Esophagus (tissue), 2 donors: ENCODE results near the gene ABCC9. TPM values are rescaled to one million over a fixed set of nuclear protein-coding genes. Genes with fewer than 3 reads are reported as not detected.

ENCODE experiments used
- H3K27ac ChIP-seq, 2 donors: one replicate each; pipeline ENCODE4 v1.5.1; 2013; ENCODE audit warnings: low read depth in 2 of 2, mild to moderate bottlenecking in 2 of 2, inconsistent platforms in 1 of 2, low read length in 1 of 2, moderate library complexity in 1 of 2
- H3K27me3 ChIP-seq, 2 donors: one replicate each; pipeline ENCODE4 v1.6.1; 2013; ENCODE audit warnings: low read length in 2 of 2, control low read depth in 1 of 2, mild to moderate bottlenecking in 1 of 2; ENCODE audit not compliant: insufficient read depth in 2 of 2, control insufficient read depth in 1 of 2
- H3K36me3 ChIP-seq, 2 donors: one replicate each; pipeline ENCODE4 v1.6.1; 2013; ENCODE audit warnings: low read length in 1 of 2; ENCODE audit not compliant: control insufficient read depth in 2 of 2, insufficient read depth in 2 of 2
- H3K4me1 ChIP-seq, 2 donors: one replicate each; pipeline ENCODE4 v1.6.1; 2013; ENCODE audit warnings: low read length in 1 of 2; ENCODE audit not compliant: control insufficient read depth in 2 of 2, insufficient read depth in 2 of 2
- H3K4me3 ChIP-seq, 2 donors: one replicate each; pipeline ENCODE4 v1.5.1; 2013; ENCODE audit warnings: low read length in 2 of 2, mild to moderate bottlenecking in 2 of 2, low read depth in 1 of 2, moderate library complexity in 1 of 2
- H3K9me3 ChIP-seq, 2 donors: one replicate each; pipeline ENCODE4 v1.6.1; 2013; ENCODE audit warnings: mild to moderate bottlenecking in 2 of 2, low read depth in 1 of 2, low read length in 1 of 2, moderate library complexity in 1 of 2; ENCODE audit not compliant: control insufficient read depth in 2 of 2, insufficient read depth in 1 of 2
- WGBS, 2 donors: extraction: QIAGEN DNeasy Blood & Tissue Kit; methylation state at CpG; one replicate each; pipeline ENCODE4 v1.1.7; 2013; 5-methylcytosine and 5-hydroxymethylcytosine counted together
- polyA plus RNA-seq, 2 donors: library from polyadenylated mRNA; stranded (reverse); fragments of 200-250 nt; gene quantifications; one replicate each; pipeline ENCODE4 v1.2.3, GENCODE V29; 2013
- donor health status: healthy with polysubstance abuse.
- donor health status: Bipolar disorder and iron deficiency.

ABCC9 gene
- polyA plus RNA-seq, 2 donors = 0.61 to 1.6 TPM

- H3K4me3 ChIP-seq = no peak overlapping the region
- no peaks in the 10 kb centered on the region for H3K9me3 ChIP-seq
- H3K27ac ChIP-seq = no peak overlapping the region
- WGBS, 2 donors = 82 to 85% methylated on average over 4 of the region's 4 CpGs
- H3K4me1 ChIP-seq = no peaks in the 10 kb centered on the region
- H3K36me3 ChIP-seq = no peaks in the 10 kb centered on the region
- H3K27me3 ChIP-seq = no peaks in the 10 kb centered on the region
These were observed 47.3 kb downstream of the ABCC9 start for GRCh38 chr12:21893924-21894323.

- H3K9me3 ChIP-seq = no peaks in the 10 kb centered on the region
- no peaks in the 10 kb centered on the region for H3K4me1 ChIP-seq
- 26 to 61% methylated on average over 1 of the region's 1 CpG for WGBS, 2 donors
- H3K4me3 ChIP-seq = no peak overlapping the region
- H3K27me3 ChIP-seq = no peaks in the 10 kb centered on the region
- no peak overlapping the region for H3K27ac ChIP-seq
- no peaks in the 10 kb centered on the region for H3K36me3 ChIP-seq
These were observed 48.9 kb downstream of the ABCC9 start for GRCh38 chr12:21892341-21892740.

GRCh38 chr12:21891751-21892217 lies 49.4 kb downstream of the ABCC9 start:
- Histone ChIP-seq H3K4me1 (no peaks in the 10 kb centered on the region), H3K36me3 (no peaks in the 10 kb centered on the region), H3K9me3 (no peaks in the 10 kb centered on the region), H3K27me3 (no peaks in the 10 kb centered on the region), H3K27ac (peak overlapping the region in 1 of 2 donors; percentile 34), H3K4me3 (no peak overlapping the region)
- 52 to 62% methylated on average over 2 of the region's 2 CpGs for WGBS, 2 donors

GRCh38 chr12:21888276-21888863 lies 52.9 kb downstream of the ABCC9 start:
- Histone ChIP-seq H3K27ac (no peak overlapping the region), H3K27me3 (no peaks in the 10 kb centered on the region), H3K36me3 (no peaks in the 10 kb centered on the region), H3K4me1 (no peaks in the 10 kb centered on the region), H3K4me3 (no peak overlapping the region), H3K9me3 (no peaks in the 10 kb centered on the region)
- WGBS, 2 donors = 52 to 64% methylated on average over 2 of the region's 2 CpGs

GRCh38 chr12:21884936-21885335 lies 56.3 kb downstream of the ABCC9 start:
- 42 to 46% methylated on average over 1 of the region's 1 CpG for WGBS, 2 donors
- Histone ChIP-seq H3K36me3 (no peaks in the 10 kb centered on the region), H3K4me3 (no peak overlapping the region), H3K27ac (no peak overlapping the region), H3K4me1 (no peaks in the 10 kb centered on the region), H3K27me3 (no peaks in the 10 kb centered on the region), H3K9me3 (no peaks in the 10 kb centered on the region)

- H3K27me3 ChIP-seq = no peaks in the 10 kb centered on the region
- H3K36me3 ChIP-seq = no peaks in the 10 kb centered on the region
- no peaks in the 10 kb centered on the region for H3K9me3 ChIP-seq
- no peak overlapping the region for H3K4me3 ChIP-seq
- WGBS, 2 donors = 77 to 85% methylated on average over 4 of the region's 4 CpGs
- no peak overlapping the region for H3K27ac ChIP-seq
- no peaks in the 10 kb centered on the region for H3K4me1 ChIP-seq
These were observed 58.6 kb downstream of the ABCC9 start for GRCh38 chr12:21882635-21883034.

- no peak overlapping the region for H3K4me3 ChIP-seq
- H3K27ac ChIP-seq = no peak overlapping the region
These were observed 59.3 kb downstream of the ABCC9 start for GRCh38 chr12:21881965-21882364.

GRCh38 chr12:21879312-21879711 lies 61.9 kb downstream of the ABCC9 start:
- no peaks in the 10 kb centered on the region for H3K27me3 ChIP-seq
- H3K36me3 ChIP-seq = no peaks in the 10 kb centered on the region
- no peak overlapping the region for H3K27ac ChIP-seq
- H3K4me1 ChIP-seq = no peaks in the 10 kb centered on the region
- 68 to 74% methylated on average over 1 of the region's 1 CpG for WGBS, 2 donors
- H3K9me3 ChIP-seq = no peaks in the 10 kb centered on the region
- no peak overlapping the region for H3K4me3 ChIP-seq

More at GRCh38 chr12:21881965-21882364, 59.3 kb downstream of the ABCC9 start:
- Histone ChIP-seq H3K36me3 (no peaks in the 10 kb centered on the region), H3K27me3 (no peaks in the 10 kb centered on the region), H3K9me3 (no peaks in the 10 kb centered on the region), H3K4me1 (no peaks in the 10 kb centered on the region)
- WGBS, 2 donors = 51 to 57% methylated on average over 4 of the region's 4 CpGs

- H3K9me3 ChIP-seq = no peaks in the 10 kb centered on the region
- no peaks in the 10 kb centered on the region for H3K36me3 ChIP-seq
- no peak overlapping the region for H3K4me3 ChIP-seq
- H3K4me1 ChIP-seq = no peaks in the 10 kb centered on the region
- no peaks in the 10 kb centered on the region for H3K27me3 ChIP-seq
- no peak overlapping the region for H3K27ac ChIP-seq
- WGBS, 2 donors = 71 to 74% methylated on average over 2 of the region's 2 CpGs
These were observed 63.8 kb downstream of the ABCC9 start for GRCh38 chr12:21877293-21877982.

- Histone ChIP-seq H3K36me3 (no peaks in the 10 kb centered on the region), H3K4me1 (no peaks in the 10 kb centered on the region), H3K4me3 (no peak overlapping the region)
These were observed 75.4 kb downstream of the ABCC9 start for GRCh38 chr12:21865846-21866245.

More at GRCh38 chr12:21865846-21866245, 75.4 kb downstream of the ABCC9 start:
- no peak overlapping the region for H3K27ac ChIP-seq
- H3K27me3 ChIP-seq = no peaks in the 10 kb centered on the region
- H3K9me3 ChIP-seq = no peaks in the 10 kb centered on the region
